Adipocyte (in vitro differentiated cells): ENCODE data around the gene FTO.
A peak's percentile ranks its signal among the peaks of the same experiment; 100 is the strongest.

Experiments
- DNase-seq: peaks from one replicate; pipeline ENCODE4 v3.0.0-alpha.2; 2015; ENCODE audit warnings: low read depth
- H3K27me3 ChIP-seq: replicated peaks from 2 replicates; pipeline ENCODE4 v1.7.0; 2013; ENCODE audit warnings: mild to moderate bottlenecking, low read length, moderate library complexity; ENCODE audit not compliant: control insufficient read depth, insufficient read depth
- H3K36me3 ChIP-seq: 2 replicates; pipeline ENCODE4 v1.7.0; 2013; ENCODE audit warnings: low read length, mild to moderate bottlenecking, moderate library complexity; ENCODE audit not compliant: control insufficient read depth, insufficient read depth, severe bottlenecking
- H3K4me1 ChIP-seq: 2 replicates; pipeline ENCODE4 v1.7.0; 2013; ENCODE audit warnings: mild to moderate bottlenecking, low read length, moderate library complexity; ENCODE audit not compliant: control insufficient read depth, insufficient read depth
- H3K4me3 ChIP-seq: 2 replicates; pipeline ENCODE4 v1.7.0; 2013; ENCODE audit warnings: mild to moderate bottlenecking, low read length, moderate library complexity
- H3K9ac ChIP-seq: 2 replicates; pipeline ENCODE4 v1.7.0; 2013; ENCODE audit warnings: mild to moderate bottlenecking, low read length, moderate library complexity
- H3K9me3 ChIP-seq: 2 replicates; pipeline ENCODE4 v1.7.0; 2013; ENCODE audit warnings: mild to moderate bottlenecking, low read length, moderate library complexity; ENCODE audit not compliant: control insufficient read depth

The FTO gene

DNA sequence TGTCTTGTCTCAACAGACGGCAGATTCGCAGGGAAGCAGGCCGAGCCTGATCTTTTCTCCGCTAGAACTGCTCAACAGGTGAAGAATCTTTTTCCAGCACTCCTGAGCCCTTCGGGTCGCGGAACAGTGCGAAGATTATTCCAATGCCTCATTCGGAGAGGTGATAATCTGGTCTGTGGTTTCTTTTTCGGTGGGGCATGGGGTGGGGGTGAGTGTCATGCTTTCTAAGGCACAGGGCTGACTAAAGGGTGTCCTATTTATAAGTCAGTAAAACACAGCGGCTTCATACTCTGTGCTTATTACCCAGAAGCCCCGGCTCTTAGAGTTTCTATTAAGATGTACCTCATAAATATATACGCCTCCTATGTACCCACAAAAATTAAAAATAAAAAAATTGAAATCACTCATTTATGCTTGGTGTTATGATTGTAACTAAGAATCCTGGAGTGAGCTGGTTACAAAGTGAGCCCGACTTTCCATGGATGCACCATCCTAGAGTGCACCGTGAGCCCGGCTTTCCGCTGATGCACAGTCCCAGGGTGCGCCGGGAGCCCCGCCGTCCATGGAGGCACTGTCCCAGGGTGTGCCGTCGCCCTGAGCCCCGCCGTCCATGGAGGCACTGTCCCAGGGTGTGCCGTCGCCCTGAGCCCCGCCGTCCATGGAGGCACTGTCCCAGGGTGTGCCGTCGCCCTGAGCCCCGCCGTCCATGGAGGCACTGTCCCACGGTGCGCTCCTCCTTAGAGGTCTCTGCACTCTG, 417.8 kb downstream of the FTO start:
- no peaks in the 10 kb centered on the region for H3K36me3 ChIP-seq
- DNase-seq = no peak
- H3K27me3 ChIP-seq = no peaks in the 10 kb centered on the region
- H3K9me3 ChIP-seq = no peaks in the 10 kb centered on the region
- H3K9ac ChIP-seq = no peak overlapping the region
- H3K4me3 ChIP-seq = no peak overlapping the region
- H3K4me1 ChIP-seq = peaks cover 16% of the 10 kb centered on the region

DNA sequence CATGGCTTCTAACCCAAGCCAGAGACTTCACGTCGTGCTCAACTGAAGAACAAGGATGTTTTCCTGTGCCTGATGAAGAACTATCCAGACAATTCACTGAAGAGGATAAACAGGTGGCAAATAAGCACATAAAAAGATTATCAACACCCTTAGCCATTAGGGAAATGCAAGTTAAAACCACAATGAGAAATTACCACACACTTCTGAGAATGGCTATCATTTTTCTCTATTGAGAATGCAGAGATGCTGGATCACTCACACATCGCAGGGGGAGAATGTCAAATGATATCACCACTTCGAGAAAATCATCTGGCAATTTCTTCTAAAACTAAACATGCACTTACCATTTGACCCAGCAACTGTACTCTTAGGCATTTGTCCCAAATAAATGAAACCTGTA, 419.8 kb downstream of the FTO start:
- no peak for DNase-seq
- H3K36me3 ChIP-seq = no peaks in the 10 kb centered on the region
- peaks cover 12% of the 10 kb centered on the region for H3K4me1 ChIP-seq
- no peak overlapping the region for H3K9ac ChIP-seq
- no peak overlapping the region for H3K4me3 ChIP-seq
- no peaks in the 10 kb centered on the region for H3K27me3 ChIP-seq
- H3K9me3 ChIP-seq = no peaks in the 10 kb centered on the region

DNA sequence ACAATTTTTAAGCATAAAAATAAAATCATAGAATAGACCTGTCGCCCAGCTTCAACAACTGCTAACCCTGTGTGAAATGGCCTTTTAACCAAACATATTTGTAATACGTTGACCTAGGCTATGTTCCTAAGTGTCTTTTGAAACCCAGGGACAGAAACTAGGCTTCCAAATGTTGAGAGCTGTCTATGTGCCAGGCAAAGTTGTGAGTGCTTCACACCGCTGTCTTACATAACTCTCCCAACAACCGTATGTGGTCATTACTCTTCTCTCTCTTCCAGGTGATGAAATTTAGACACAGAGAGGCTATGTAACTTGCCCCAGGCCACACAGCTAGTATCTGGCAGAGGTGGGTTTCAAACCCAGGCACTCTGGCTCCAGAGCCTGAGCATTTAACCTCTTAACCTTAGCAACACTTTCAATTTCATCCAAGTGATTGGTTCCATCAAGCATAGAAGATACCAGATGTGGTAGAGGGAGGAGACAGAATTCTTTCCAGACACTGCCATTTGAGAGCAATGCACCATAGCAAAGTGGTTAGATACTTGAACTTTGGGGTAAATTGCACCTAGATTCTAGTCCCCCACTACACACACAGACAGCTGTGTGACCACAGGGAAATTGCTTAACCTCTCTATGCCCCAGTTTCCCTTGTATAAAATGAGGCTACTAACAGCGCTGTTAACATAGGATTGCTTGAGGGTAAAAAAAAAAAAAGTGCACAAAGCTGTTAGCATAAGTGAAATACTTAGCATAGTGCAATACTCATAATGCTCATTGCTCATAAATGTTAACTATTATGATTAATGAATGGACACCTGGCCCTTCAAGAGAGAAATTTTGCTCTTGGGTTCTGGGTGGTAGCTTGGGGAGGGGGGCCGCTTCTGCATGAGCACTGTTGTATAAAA, 422.0 kb downstream of the FTO start:
- peaks cover 4% of the 10 kb centered on the region for H3K4me1 ChIP-seq
- H3K27me3 ChIP-seq = no peaks in the 10 kb centered on the region
- peaks cover 6% of the 10 kb centered on the region for H3K9me3 ChIP-seq
- DNase-seq = no peak
- no peak overlapping the region for H3K9ac ChIP-seq
- H3K36me3 ChIP-seq = no peaks in the 10 kb centered on the region
- no peak overlapping the region for H3K4me3 ChIP-seq

DNA sequence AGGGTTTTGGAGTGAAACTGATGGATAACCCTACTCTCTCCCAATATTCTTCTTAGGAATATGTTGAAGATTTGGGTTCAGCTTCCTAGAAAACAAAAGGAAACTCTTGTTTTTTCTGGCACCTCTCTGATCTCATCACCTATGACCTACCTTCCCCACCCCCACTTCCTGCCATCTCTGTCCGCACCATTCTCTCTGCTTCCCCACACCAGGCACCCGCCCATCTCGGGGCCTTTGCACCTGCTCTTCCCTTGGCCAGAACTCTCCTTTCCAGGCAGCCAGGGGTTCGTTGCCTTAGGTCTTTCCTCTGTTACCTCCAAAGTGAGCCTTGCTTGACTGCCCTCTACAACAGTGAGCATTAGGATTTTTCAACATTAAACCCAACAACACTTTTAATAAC, 423.0 kb downstream of the FTO start:
- DNase-seq = no peak
- Histone ChIP-seq H3K4me1 (peaks cover 4% of the 10 kb centered on the region), H3K4me3 (no peak overlapping the region), H3K9ac (no peak overlapping the region), H3K27me3 (no peaks in the 10 kb centered on the region), H3K36me3 (no peaks in the 10 kb centered on the region), H3K9me3 (peaks cover 6% of the 10 kb centered on the region)

DNA sequence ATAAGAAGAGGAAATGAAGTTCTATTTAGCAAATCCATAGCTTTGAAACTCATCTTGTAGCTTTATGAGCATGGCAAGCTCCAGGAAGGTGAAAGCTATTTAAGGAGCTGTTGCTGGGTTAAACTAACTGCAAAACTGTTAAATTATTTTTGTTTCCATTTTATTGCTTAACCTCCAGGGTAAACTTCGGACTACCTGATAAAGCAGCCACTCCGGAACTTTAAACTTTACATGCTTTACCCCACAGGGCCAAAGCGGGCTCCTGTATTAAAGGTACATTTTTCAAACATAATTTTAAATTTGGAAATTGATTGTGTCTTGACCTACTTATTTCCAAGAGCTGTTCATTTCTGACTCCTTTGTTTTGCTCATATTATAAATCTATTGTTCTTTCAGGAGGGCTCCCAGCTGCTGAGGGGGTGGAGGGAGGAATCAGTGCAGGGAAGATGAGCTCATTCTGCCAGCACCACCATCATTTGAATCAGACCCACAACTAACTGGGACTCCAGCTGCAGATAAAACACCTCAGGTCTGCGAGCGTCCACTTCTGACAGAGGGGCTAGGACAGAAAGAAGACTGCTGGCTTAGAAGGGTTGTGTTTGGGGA, 424.8 kb downstream of the FTO start:
- Histone ChIP-seq H3K4me1 (peaks cover 4% of the 10 kb centered on the region), H3K27me3 (no peaks in the 10 kb centered on the region), H3K9me3 (peaks cover 6% of the 10 kb centered on the region), H3K36me3 (no peaks in the 10 kb centered on the region), H3K4me3 (no peak overlapping the region), H3K9ac (no peak overlapping the region)
- no peak for DNase-seq

DNA sequence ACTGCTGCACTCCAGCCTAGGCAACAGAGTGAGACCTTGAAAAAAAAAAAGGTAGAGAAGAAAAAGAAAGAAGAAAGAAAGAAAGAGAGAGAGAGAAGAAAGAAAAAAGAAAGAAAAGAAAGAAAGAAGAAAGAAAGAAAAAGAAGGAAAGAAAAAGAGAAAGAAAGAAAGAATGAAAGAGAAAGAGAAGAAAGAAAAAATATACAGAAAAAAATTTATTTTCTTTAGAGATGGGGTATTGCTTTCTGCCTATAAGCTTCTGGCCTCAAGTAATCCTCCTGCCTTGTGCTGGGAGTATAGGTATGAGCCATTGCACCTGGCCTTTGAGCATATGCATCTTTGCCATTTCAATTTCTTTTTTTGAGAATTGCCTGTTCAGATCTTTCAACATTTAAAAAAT, 425.9 kb downstream of the FTO start:
- H3K9me3 ChIP-seq = peaks cover 6% of the 10 kb centered on the region
- H3K27me3 ChIP-seq = no peaks in the 10 kb centered on the region
- DNase-seq = no peak
- H3K9ac ChIP-seq = no peak overlapping the region
- no peaks in the 10 kb centered on the region for H3K36me3 ChIP-seq
- H3K4me3 ChIP-seq = no peak overlapping the region
- peaks cover 1% of the 10 kb centered on the region for H3K4me1 ChIP-seq

DNA sequence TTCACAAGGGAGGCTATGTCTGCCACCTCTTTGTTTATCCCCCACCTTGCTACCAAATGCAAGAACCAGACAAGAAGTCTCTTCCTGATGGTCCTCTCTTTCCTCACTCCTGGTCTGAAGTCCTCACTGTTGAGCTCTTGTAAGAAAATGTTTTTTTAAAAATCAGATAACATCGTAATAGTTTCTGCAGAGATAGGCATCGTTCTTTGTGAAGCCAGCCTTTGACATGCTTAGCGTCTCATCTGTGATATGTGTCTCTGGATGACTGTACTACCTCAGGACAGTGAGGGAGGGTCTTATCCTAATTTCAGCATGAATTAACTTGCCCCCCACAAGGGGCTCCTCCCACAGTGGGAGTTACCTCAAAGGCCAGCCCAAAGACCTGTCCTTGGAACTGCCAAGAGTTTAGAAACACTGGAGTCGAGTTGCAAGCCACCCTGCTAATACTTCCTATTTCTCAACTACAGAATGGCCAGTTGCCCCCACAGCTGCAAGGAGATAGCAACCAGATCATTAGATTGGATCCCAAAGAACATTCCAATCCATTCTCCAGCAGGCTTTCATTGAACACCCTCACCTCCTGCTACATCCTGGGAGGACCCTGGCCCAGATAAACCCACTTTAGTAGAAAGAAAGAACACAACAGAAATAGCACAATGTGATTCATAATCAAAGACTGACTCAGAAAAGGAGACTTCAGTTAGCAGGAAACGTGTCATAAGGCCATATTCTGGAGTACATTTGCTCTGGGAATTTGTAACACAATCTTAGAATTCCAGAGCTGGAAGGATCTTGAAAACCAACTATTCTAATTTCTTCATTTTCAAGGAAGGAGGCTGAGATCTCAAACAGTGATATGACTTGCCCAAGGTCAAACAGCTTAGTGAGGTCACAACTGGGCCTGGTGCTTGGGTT, 431.7 kb downstream of the FTO start:
- Histone ChIP-seq H3K9ac (peak overlapping the region; percentile 54), H3K9me3 (no peaks in the 10 kb centered on the region), H3K4me3 (no peak overlapping the region), H3K27me3 (no peaks in the 10 kb centered on the region), H3K4me1 (peaks cover 21% of the 10 kb centered on the region), H3K36me3 (no peaks in the 10 kb centered on the region)
- peak; percentile 45 for DNase-seq

DNA sequence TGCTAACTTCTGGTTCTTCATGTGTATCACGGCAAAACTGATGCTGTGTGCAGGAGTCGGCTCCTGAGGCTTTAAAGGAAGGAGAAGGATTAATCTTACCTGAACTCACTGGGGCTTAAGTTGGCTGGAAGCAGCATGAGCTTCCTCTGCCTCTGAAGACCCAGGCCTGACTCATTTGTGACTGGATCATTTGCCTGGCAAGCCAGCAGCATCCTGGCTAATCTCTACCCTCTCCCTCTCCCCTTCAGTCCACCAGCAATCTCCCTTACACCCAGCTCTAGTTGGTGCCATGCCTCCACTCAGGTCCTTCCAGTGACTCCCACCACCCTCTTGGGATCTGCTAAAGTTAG, 432.3 kb downstream of the FTO start:
- Histone ChIP-seq H3K27me3 (no peaks in the 10 kb centered on the region), H3K36me3 (no peaks in the 10 kb centered on the region), H3K4me1 (peaks cover 21% of the 10 kb centered on the region), H3K9me3 (no peaks in the 10 kb centered on the region), H3K9ac (peak overlapping the region; percentile 54), H3K4me3 (no peak overlapping the region)
- no peak for DNase-seq

DNA sequence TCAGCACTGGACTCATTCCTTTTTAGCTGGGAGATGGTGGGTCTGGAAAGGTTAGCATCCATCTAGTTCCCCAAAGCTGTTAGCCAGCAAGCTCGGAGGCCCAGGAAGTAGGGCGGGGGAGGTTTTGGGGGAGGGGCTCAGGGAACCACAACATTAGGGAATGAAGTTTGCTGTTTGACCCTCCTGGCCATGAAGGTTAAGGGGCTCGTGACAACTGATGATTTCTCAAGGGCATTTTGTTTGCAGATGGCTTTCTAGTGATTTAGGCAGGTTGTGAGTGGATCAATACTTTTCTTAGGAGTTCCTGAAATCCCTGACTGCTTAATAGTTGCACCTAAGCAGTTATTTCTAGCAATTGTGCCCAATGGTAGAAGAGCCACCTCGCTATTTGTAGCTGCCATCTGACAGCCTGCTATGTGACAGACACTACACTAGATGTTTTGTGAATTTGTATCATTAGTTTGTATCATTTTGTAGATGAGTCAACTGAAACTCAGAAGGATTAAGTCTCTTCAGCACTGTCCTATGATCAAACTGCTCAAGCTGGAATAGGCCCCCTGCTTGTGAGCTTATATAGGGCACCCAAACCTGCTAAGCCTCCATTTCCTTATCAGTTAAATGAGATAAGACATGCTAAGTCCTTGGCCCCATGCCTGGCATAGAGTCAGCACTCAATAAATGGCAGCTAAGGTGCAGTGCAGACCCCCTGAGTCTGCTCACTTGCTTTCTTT, 436.3 kb downstream of the FTO start:
- Histone ChIP-seq H3K9me3 (no peaks in the 10 kb centered on the region), H3K9ac (no peak overlapping the region), H3K4me3 (no peak overlapping the region), H3K36me3 (no peaks in the 10 kb centered on the region), H3K27me3 (no peaks in the 10 kb centered on the region), H3K4me1 (peaks cover 18% of the 10 kb centered on the region)
- DNase-seq = no peak

DNA sequence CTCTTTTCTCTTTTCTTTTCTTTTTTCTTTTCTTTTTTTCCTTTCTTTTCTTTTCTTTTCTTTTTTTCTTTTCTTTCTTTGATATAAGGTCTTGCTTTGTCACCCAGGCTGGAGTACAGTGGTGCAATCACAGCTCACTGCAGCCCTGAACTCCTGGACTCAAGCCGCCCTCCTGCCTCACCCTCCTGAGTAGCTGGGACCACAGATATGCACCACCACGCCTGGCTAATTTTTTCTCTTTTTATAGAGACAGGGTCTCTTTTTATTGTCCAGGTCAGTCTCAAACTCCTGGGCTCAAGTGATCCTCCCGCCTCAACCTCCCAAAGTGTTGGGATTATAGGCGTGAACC, 436.8 kb downstream of the FTO start:
- Histone ChIP-seq H3K9ac (no peak overlapping the region), H3K4me3 (no peak overlapping the region), H3K9me3 (no peaks in the 10 kb centered on the region), H3K4me1 (peaks cover 12% of the 10 kb centered on the region), H3K36me3 (no peaks in the 10 kb centered on the region), H3K27me3 (no peaks in the 10 kb centered on the region)
- DNase-seq = no peak
